HepG2 (cell line): Measurements from ENCODE around the gene EYA2. TPM values are rescaled to one million over a fixed set of nuclear protein-coding genes. Genes with fewer than 3 reads are reported as not detected.

Experiments used
- ATAC-seq: fragments of 200-7000 bp; cut with Tn5 transposase; 3 replicates; pipeline ENCODE4 v1.9.1; 2020; ENCODE audit warnings: mild to moderate bottlenecking, moderate library complexity
- BruUV-seq: library from RNA; stranded (reverse); fragments of 400-500 nt; replicated peaks from 2 replicates; lab custom pipeline; 2021; lab: Mats Ljungman, UMichigan
- CTCF ChIA-PET: fragments of 300-600 bp; formaldehyde crosslinking; extraction: SDS; loops from one replicate; lab custom pipeline; 2021; ENCODE audit warnings: low total read pairs, inconsistent platforms, low intra/inter-chr PET ratio; lab: Yijun Ruan, JAX
- POLR2A ChIA-PET: fragments of 350-600 bp; sonication (Branson Sonifier 250); formaldehyde crosslinking; loops from one replicate; lab custom pipeline; 2020; ENCODE audit warnings: antibody characterized with exemption, inconsistent platforms; lab: Yijun Ruan, JAX
- DNase-seq: peaks from one replicate; pipeline ENCODE4 v3.0.0-alpha.2; 2015; ENCODE audit warnings: low spot score
- FAIRE-seq: peaks from 3 replicates; lab custom pipeline; 2011; peaks lifted over from hg19 to GRCh38; lab: Jason Lieb, UNC
- H2AFZ ChIP-seq: one replicate; pipeline ENCODE4 v1.6.1; 2011; ENCODE audit warnings: low read length, inconsistent platforms
- H3K27ac ChIP-seq: fragments of 300-600 bp; 3 replicates; pipeline ENCODE4 v1.8.0; 2011; ENCODE audit warnings: mixed run types, mild to moderate bottlenecking, mixed read lengths, low read length, inconsistent platforms; ENCODE audit not compliant: insufficient read depth; ENCODE audit errors: extremely low read length
- H3K27me3 ChIP-seq, 2 experiments: fragments of 200-600 bp in 1 of 2; 2 replicates in 1 of 2; 3 replicates in 1 of 2; pipeline versions ENCODE4 v1.6.0 to v1.8.0; 2011; ENCODE audit warnings: low read length in 2 of 2, mild to moderate bottlenecking in 2 of 2, moderate library complexity in 2 of 2, inconsistent platforms in 1 of 2; ENCODE audit not compliant: insufficient read depth in 2 of 2, control insufficient read depth in 1 of 2
- H3K36me3 ChIP-seq, 2 experiments: fragments of 200-600 bp in 1 of 2; replicated peaks in 1 of 2; 2 replicates in 1 of 2; 3 replicates in 1 of 2; pipeline versions ENCODE4 v1.5.1 to v1.8.0; 2011; ENCODE audit warnings: low read length in 2 of 2, inconsistent platforms in 1 of 2; ENCODE audit not compliant: insufficient read depth in 2 of 2, control insufficient read depth in 1 of 2
- H3K4me1 ChIP-seq: 2 replicates; pipeline ENCODE4 v1.5.1; 2012; ENCODE audit warnings: low read length, inconsistent platforms; ENCODE audit not compliant: insufficient read depth
- H3K4me2 ChIP-seq: 2 replicates; pipeline ENCODE4 v1.6.0; 2011; ENCODE audit warnings: low read depth, low read length, inconsistent platforms
- H3K4me3 ChIP-seq, 3 experiments: fragments of 200-600 bp in 1 of 3; sonication (generic), shearing (Covaris generic) in 1 of 3; replicated peaks in 1 of 3; 2 replicates each; pipeline ENCODE4 v1.5.1; 2011 to 2016; ENCODE audit warnings: low read length in 3 of 3, inconsistent platforms in 2 of 3, low read depth in 2 of 3, mild to moderate bottlenecking in 2 of 3, control low read depth in 1 of 3, mixed read lengths in 1 of 3; ENCODE audit not compliant: insufficient read depth in 1 of 3
- H3K79me2 ChIP-seq: one replicate; pipeline ENCODE4 v1.6.1; 2011; ENCODE audit warnings: low read length, inconsistent platforms; ENCODE audit not compliant: insufficient read depth
- H3K9ac ChIP-seq: 2 replicates; pipeline ENCODE4 v1.6.0; 2011; ENCODE audit warnings: mild to moderate bottlenecking, low read depth, low read length, inconsistent platforms; ENCODE audit not compliant: insufficient read depth
- H3K9me3 ChIP-seq: 2 replicates; pipeline ENCODE4 v1.5.1; 2012; ENCODE audit warnings: mild to moderate bottlenecking, low read length
- H4K20me1 ChIP-seq: 2 replicates; pipeline ENCODE4 v1.6.0; 2011; ENCODE audit warnings: inconsistent platforms, mild to moderate bottlenecking, low read length, moderate library complexity; ENCODE audit not compliant: insufficient read depth
- ARHGAP35 ChIP-seq: sonication (generic); formaldehyde crosslinking; IDR thresholded peaks from 2 replicates; pipeline ENCODE4 v1.9.0; 2022; ENCODE audit warnings: mild to moderate bottlenecking, inconsistent platforms, moderate library complexity, missing genetic modification reagents, borderline replicate concordance
- CEBPG ChIP-seq: IDR thresholded peaks from 2 replicates; pipeline ENCODE4 v1.6.1; 2016
- CENPT ChIP-seq: sonication (generic); formaldehyde crosslinking; IDR thresholded peaks from 2 replicates; pipeline ENCODE4 v1.8.0; 2022; ENCODE audit warnings: low read depth, mild to moderate bottlenecking, moderate library complexity, missing genetic modification reagents
- DR1 ChIP-seq: sonication (generic); formaldehyde crosslinking; IDR thresholded peaks from 2 replicates; pipeline ENCODE4 v1.8.0; 2021; ENCODE audit warnings: mild to moderate bottlenecking, missing genetic modification reagents, inconsistent platforms
- HMGA1 ChIP-seq: sonication (generic); formaldehyde crosslinking; conservative IDR thresholded peaks from 2 replicates; pipeline ENCODE4 v1.4.0; 2020; ENCODE audit warnings: missing genetic modification reagents
- HOXA5 ChIP-seq: sonication (generic); formaldehyde crosslinking; IDR thresholded peaks from 2 replicates; pipeline ENCODE4 v1.4.0; 2020; ENCODE audit warnings: missing genetic modification reagents
- KLF15 ChIP-seq: sonication (generic); formaldehyde crosslinking; IDR thresholded peaks from 2 replicates; pipeline ENCODE4 v1.8.1; 2023; ENCODE audit warnings: borderline replicate concordance, mild to moderate bottlenecking, inconsistent platforms, missing genetic modification reagents, mixed read lengths
- MBD4 ChIP-seq: IDR thresholded peaks from 2 replicates; pipeline ENCODE4 v1.6.1; 2012; ENCODE audit warnings: low read length, inconsistent platforms, borderline replicate concordance
- NCOA2 ChIP-seq: sonication (generic); formaldehyde crosslinking; IDR thresholded peaks from 2 replicates; pipeline ENCODE4 v1.8.0; 2022; ENCODE audit warnings: inconsistent platforms
- PCBP1 ChIP-seq: fragments of 200-400 bp; formaldehyde crosslinking; IDR thresholded peaks from 2 replicates; pipeline ENCODE4 v1.6.1; 2017; ENCODE audit warnings: mild to moderate bottlenecking, low read depth, low read length, borderline replicate concordance
- REL ChIP-seq: sonication (generic); formaldehyde crosslinking; conservative IDR thresholded peaks from 2 replicates; pipeline ENCODE4 v1.8.0; 2022; ENCODE audit warnings: mild to moderate bottlenecking, missing genetic modification reagents, moderate library complexity
- SAP130 ChIP-seq: IDR thresholded peaks from 2 replicates; pipeline ENCODE4 v1.6.1; 2016; ENCODE audit warnings: low read depth
- TCF7L2 ChIP-seq: IDR thresholded peaks from 2 replicates; pipeline ENCODE4 v1.6.1; 2011; ENCODE audit warnings: mild to moderate bottlenecking, low read depth, low read length, moderate library complexity
- WIZ ChIP-seq: sonication (generic); formaldehyde crosslinking; IDR thresholded peaks from 2 replicates; pipeline ENCODE4 v1.5.1; 2020; ENCODE audit warnings: mild to moderate bottlenecking, missing genetic modification reagents
- ZFAT ChIP-seq: sonication (generic); formaldehyde crosslinking; conservative IDR thresholded peaks from 2 replicates; pipeline ENCODE4 v1.8.1; 2023; ENCODE audit warnings: missing genetic modification reagents, inconsistent platforms
- ZNF136 ChIP-seq: sonication (generic); formaldehyde crosslinking; IDR thresholded peaks from 2 replicates; pipeline ENCODE4 v1.8.1; 2022; ENCODE audit warnings: low read depth, mild to moderate bottlenecking, moderate library complexity, missing genetic modification reagents
- ZNF292 ChIP-seq: sonication (generic); formaldehyde crosslinking; IDR thresholded peaks from 2 replicates; pipeline ENCODE4 v1.8.1; 2022; ENCODE audit warnings: mild to moderate bottlenecking, low read depth, missing genetic modification reagents, borderline replicate concordance
- ZNF546 ChIP-seq: sonication (generic); formaldehyde crosslinking; conservative IDR thresholded peaks from 2 replicates; pipeline ENCODE4 v1.8.1; 2023; ENCODE audit warnings: mild to moderate bottlenecking, missing genetic modification reagents
- ZNF564 ChIP-seq: sonication (generic); formaldehyde crosslinking; IDR thresholded peaks from 2 replicates; pipeline ENCODE4 v1.8.1; 2023; ENCODE audit warnings: mild to moderate bottlenecking, missing genetic modification reagents
- ZNF597 ChIP-seq: sonication (generic); formaldehyde crosslinking; IDR thresholded peaks from 2 replicates; pipeline ENCODE4 v1.5.0; 2020; ENCODE audit warnings: missing genetic modification reagents
- WGBS: methylation state at CpG from one replicate; pipeline ENCODE4 v1.1.6; 2017; ENCODE audit warnings: low lambda C conversion rate; 5-methylcytosine and 5-hydroxymethylcytosine counted together
- in situ Hi-C: cut with HindIII; loops from 2 replicates; pipeline ENCODE4 v1.10.0; 2017; ENCODE audit warnings: low pct_unique_long_range_greater_than_20kb; ENCODE audit not compliant: extremely low pct_ligation_motif_present
- intact Hi-C: fragments of 100-400 bp; cut with micrococcal nuclease; formaldehyde crosslinking; loops from one replicate; pipeline ENCODE4 v1.10.0; 2022; ENCODE audit not compliant: unreplicated experiment
- polyA plus RNA-seq, 8 experiments: library from polyadenylated mRNA; depleted of rRNA in 3 of 8; stranded (reverse) in 7 of 8; unstranded in 1 of 8; fragments of >200 nt; fragmentation: Illumina TruSeq in 4 of 8; extraction: Trizol in 4 of 8; gene quantifications; 2 replicates each; pipeline versions ENCODE4 v1.2.1 to v1.2.3, GENCODE V29; 2011 to 2016; ENCODE audit warnings: low read depth in 4 of 8, missing spikeins in 1 of 8, mixed read lengths in 1 of 8; ENCODE audit not compliant: insufficient read depth in 1 of 8
- total RNA-seq, 5 experiments: library from RNA; depleted of rRNA; stranded (reverse); fragments of >200 nt; fragmentation: Illumina TruSeq; extraction: Trizol; gene quantifications; 2 replicates each; pipeline ENCODE4 v1.2.3, GENCODE V29; 2016; ENCODE audit warnings: low read depth in 1 of 5
- TF ChIP-seq, protein P1 (sequence below): sonication (generic); IDR thresholded peaks from 2 replicates; pipeline ENCODE4 v1.6.1; 2016; ENCODE audit warnings: low read depth, borderline replicate concordance
- TF ChIP-seq, protein P2 (sequence below): IDR thresholded peaks from 2 replicates; pipeline ENCODE4 v1.6.1; 2018; ENCODE audit warnings: missing genetic modification reagents, mild to moderate bottlenecking, missing compliant biosample characterization

The EYA2 gene
- total and polyA plus RNA-seq, 2 of the 13 experiments (the other 11 are each of a cell fraction or from before 2014, with no cell fraction given), result not detected

DNA sequence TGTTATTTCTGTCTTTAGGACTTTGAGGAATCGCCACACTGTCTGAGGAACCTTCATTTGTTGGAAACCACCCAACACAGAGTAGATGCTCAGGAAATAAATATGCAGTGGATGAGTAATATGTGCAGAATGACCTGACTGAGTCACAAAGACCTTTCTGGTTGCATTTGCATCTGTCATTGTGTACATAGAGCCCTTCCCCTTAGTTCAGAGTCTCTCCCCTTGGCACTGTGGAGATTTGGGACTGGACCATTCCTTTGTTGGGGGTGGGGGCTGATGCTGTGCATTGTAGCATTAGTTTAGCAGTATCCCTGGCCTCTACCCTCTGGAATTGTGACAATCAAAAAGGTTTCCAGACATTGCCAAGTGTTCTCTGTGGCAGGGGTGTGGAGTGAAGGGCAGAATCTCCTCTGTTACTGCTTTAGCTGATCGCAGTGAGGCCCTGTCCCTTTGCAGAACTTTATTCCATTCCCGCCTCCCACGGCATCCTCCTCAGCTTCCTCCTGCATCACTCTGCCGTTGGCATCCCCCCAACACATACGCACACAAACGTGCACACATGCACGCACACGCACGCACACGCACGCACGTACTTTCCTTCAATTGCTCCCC, 64.5 kb downstream of the EYA2 start (continued):
- TF ChIP-seq ZNF292 (no peak), PCBP1 (no peak)
- TF ChIP-seq, all 625 proteins: peak for 6

- Histone ChIP-seq H3K4me2 (no peak overlapping the region), H2AFZ (no peak overlapping the region), H3K27ac (no peak overlapping the region), H3K27me3 (peaks cover 1 to 21% of the 10 kb centered on the region in 2 experiments; a peak in 3 of 5 replicates), H3K4me3 (no peak overlapping the region), H3K9me3 (no peaks in the 10 kb centered on the region), H3K4me1 (peaks cover under 1% of the 10 kb centered on the region), H3K9ac (no peak overlapping the region), H4K20me1 (no peaks in the 10 kb centered on the region)
- DNase-seq, result no peak
- intact Hi-C loops, result no loop called here
- WGBS, result 20% methylated on average over 9 of the region's 9 CpGs
- POLR2A ChIA-PET, result no interaction called here
- no peak for FAIRE-seq
- TF ChIP-seq MBD4 (no peak), HOXA5 (no peak), WIZ (CRISPR knock-in tag) (no peak), ARHGAP35 (CRISPR knock-in tag) (no peak), HMGA1 (CRISPR knock-in tag) (no peak), CEBPG (CRISPR knock-in tag) (no peak), SAP130 (no peak), DR1 (CRISPR knock-in tag) (no peak), CENPT (CRISPR knock-in tag) (no peak), ZNF136 (CRISPR knock-in tag) (no peak), ZFAT (CRISPR knock-in tag) (no peak), ZNF564 (no peak), ZNF597 (CRISPR knock-in tag) (no peak), ZNF546 (CRISPR knock-in tag) (no peak), TCF7L2 (no peak), REL (CRISPR knock-in tag) (no peak), KLF15 (no peak), NCOA2 (no peak)
- TF ChIP-seq, protein P1, sequence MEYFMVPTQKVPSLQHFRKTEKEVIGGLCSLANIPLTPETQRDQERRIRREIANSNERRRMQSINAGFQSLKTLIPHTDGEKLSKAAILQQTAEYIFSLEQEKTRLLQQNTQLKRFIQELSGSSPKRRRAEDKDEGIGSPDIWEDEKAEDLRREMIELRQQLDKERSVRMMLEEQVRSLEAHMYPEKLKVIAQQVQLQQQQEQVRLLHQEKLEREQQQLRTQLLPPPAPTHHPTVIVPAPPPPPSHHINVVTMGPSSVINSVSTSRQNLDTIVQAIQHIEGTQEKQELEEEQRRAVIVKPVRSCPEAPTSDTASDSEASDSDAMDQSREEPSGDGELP, result no peak
- TF ChIP-seq, protein P2, sequence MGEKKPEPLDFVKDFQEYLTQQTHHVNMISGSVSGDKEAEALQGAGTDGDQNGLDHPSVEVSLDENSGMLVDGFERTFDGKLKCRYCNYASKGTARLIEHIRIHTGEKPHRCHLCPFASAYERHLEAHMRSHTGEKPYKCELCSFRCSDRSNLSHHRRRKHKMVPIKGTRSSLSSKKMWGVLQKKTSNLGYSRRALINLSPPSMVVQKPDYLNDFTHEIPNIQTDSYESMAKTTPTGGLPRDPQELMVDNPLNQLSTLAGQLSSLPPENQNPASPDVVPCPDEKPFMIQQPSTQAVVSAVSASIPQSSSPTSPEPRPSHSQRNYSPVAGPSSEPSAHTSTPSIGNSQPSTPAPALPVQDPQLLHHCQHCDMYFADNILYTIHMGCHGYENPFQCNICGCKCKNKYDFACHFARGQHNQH, result no peak
- TF ChIP-seq, all 625 proteins: peak for 0
- BruUV-seq, result no TSS peak
- Histone ChIP-seq H3K79me2 (no peaks in the 10 kb centered on the region), H3K36me3 (no peaks in the 10 kb centered on the region)
- no peak for ATAC-seq
- CTCF ChIA-PET, result no interaction called here
- in situ Hi-C loops, result no loop called here
These were observed 65.2 kb downstream of the EYA2 start for GRCh38 chr20:46959821-46960220.
